GM12878 (cell line): ENCODE data around the gene SAFB. TPM values are rescaled to one million over a fixed set of nuclear protein-coding genes. Genes with fewer than 3 reads are reported as not detected.

ENCODE experiments used
- ATAC-seq: fragments of 200-7000 bp; cut with Tn5 transposase; 3 replicates; pipeline ENCODE4 v1.9.1; 2020; ENCODE audit warnings: mild to moderate bottlenecking, moderate library complexity
- BruUV-seq: library from RNA; stranded (reverse); fragments of 400-500 nt; replicated peaks from 2 replicates; lab custom pipeline; 2021; lab: Mats Ljungman, UMichigan
- CTCF ChIA-PET: fragments of 300-600 bp; sonication (Branson Sonifier 250); formaldehyde crosslinking; extraction: SDS; loops from one replicate; lab custom pipeline; 2021; ENCODE audit warnings: inconsistent platforms; lab: Yijun Ruan, JAX
- POLR2A ChIA-PET: fragments of 350-600 bp; formaldehyde crosslinking; extraction: SDS; loops from one replicate; lab custom pipeline; 2021; ENCODE audit warnings: inconsistent platforms; lab: Charles Lee
- RAD21 ChIA-PET: fragments of 300-600 bp; sonication (Branson Sonifier 250); formaldehyde crosslinking; loops from one replicate; lab custom pipeline; 2023; ENCODE audit warnings: antibody characterized with exemption; ENCODE audit not compliant: unreplicated experiment; lab: Charles Lee
- SMC1A ChIA-PET: fragments of 300-600 bp; sonication (Branson Sonifier 250); formaldehyde crosslinking; loops from one replicate; lab custom pipeline; 2023; ENCODE audit not compliant: unreplicated experiment, uncharacterized antibody; lab: Charles Lee
- DNase-seq: peaks from one replicate; pipeline ENCODE4 v3.0.0-alpha.2; 2011; ENCODE audit warnings: low read depth, low spot score
- FAIRE-seq: peaks from 3 replicates; lab custom pipeline; 2011; peaks lifted over from hg19 to GRCh38; lab: Jason Lieb, UNC
- H2AFZ ChIP-seq: 2 replicates; pipeline ENCODE4 v1.6.0; 2011; ENCODE audit warnings: low read depth, low read length, control low read depth; ENCODE audit not compliant: control insufficient read depth
- H3K27ac ChIP-seq: 2 replicates; pipeline ENCODE4 v1.5.1; 2011; ENCODE audit warnings: control low read depth; ENCODE audit not compliant: control insufficient read depth, insufficient read depth
- H3K27me3 ChIP-seq, 2 experiments: replicated peaks in 1 of 2; 2 replicates each; pipeline versions ENCODE4 v1.6.0 to v1.6.1; 2011; ENCODE audit warnings: low read length in 1 of 2; ENCODE audit not compliant: control insufficient read depth in 2 of 2, insufficient read depth in 2 of 2
- H3K36me3 ChIP-seq, 2 experiments: 2 replicates each; pipeline ENCODE4 v1.5.1; 2011; ENCODE audit warnings: low read length in 1 of 2; ENCODE audit not compliant: control insufficient read depth in 2 of 2, insufficient read depth in 2 of 2
- H3K4me1 ChIP-seq: 2 replicates; pipeline ENCODE4 v1.6.1; 2011; ENCODE audit warnings: mild to moderate bottlenecking, low read length, moderate library complexity, mixed read lengths; ENCODE audit not compliant: control insufficient read depth, insufficient read depth
- H3K4me2 ChIP-seq: 2 replicates; pipeline ENCODE4 v1.6.0; 2011; ENCODE audit warnings: control low read depth; ENCODE audit not compliant: control insufficient read depth, insufficient read depth
- H3K4me3 ChIP-seq: fragments of 200-600 bp; sonication (generic); 2 replicates; pipeline ENCODE4 v1.5.1; 2016
- H3K79me2 ChIP-seq: 2 replicates; pipeline ENCODE4 v1.6.0; 2011; ENCODE audit warnings: low read length; ENCODE audit not compliant: control insufficient read depth, insufficient read depth
- H3K9ac ChIP-seq: 2 replicates; pipeline ENCODE4 v1.8.0; 2011; ENCODE audit warnings: low read length, control low read depth, mixed read lengths; ENCODE audit not compliant: control insufficient read depth, insufficient read depth
- H3K9me3 ChIP-seq: replicated peaks from 3 replicates; pipeline ENCODE4 v1.5.1; 2011; ENCODE audit warnings: mild to moderate bottlenecking, low read length; ENCODE audit not compliant: control insufficient read depth, insufficient read depth
- H4K20me1 ChIP-seq: 2 replicates; pipeline ENCODE4 v1.6.0; 2011; ENCODE audit not compliant: control insufficient read depth, insufficient read depth
- BACH1 ChIP-seq: fragments of 450-650 bp; IDR thresholded peaks from 2 replicates; pipeline ENCODE4 v1.6.1; 2017; ENCODE audit warnings: mild to moderate bottlenecking, borderline replicate concordance
- CEBPZ ChIP-seq: fragments of 150-350 bp; IDR thresholded peaks from 2 replicates; pipeline ENCODE4 v1.6.1; 2016; ENCODE audit warnings: low read depth, low read length
- CREB1 ChIP-seq: IDR thresholded peaks from 2 replicates; pipeline ENCODE4 v1.6.1; 2012; ENCODE audit warnings: low read depth, mild to moderate bottlenecking, inconsistent platforms
- DPF2 ChIP-seq: fragments of 450-650 bp; IDR thresholded peaks from 2 replicates; pipeline ENCODE4 v1.6.1; 2017; ENCODE audit warnings: mild to moderate bottlenecking
- E4F1 ChIP-seq: fragments of 450-650 bp; IDR thresholded peaks from 2 replicates; pipeline ENCODE4 v1.6.1; 2018; ENCODE audit warnings: borderline replicate concordance, mild to moderate bottlenecking; ENCODE audit not compliant: partially characterized antibody
- IKZF2 ChIP-seq, 2 experiments: fragments of 450-650 bp; IDR thresholded peaks; 2 replicates each; pipeline ENCODE4 v1.6.1; 2017; ENCODE audit warnings: mild to moderate bottlenecking in 2 of 2, moderate library complexity in 2 of 2
- KAT2A ChIP-seq: conservative IDR thresholded peaks from 2 replicates; pipeline ENCODE4 v1.6.1; 2011; ENCODE audit warnings: low read depth, low read length; ENCODE audit not compliant: control insufficient read depth
- MLLT1 ChIP-seq: fragments of 450-650 bp; IDR thresholded peaks from 2 replicates; pipeline ENCODE4 v1.6.1; 2016; ENCODE audit warnings: mild to moderate bottlenecking
- NFYA ChIP-seq: IDR thresholded peaks from 2 replicates; pipeline ENCODE4 v1.6.1; 2011; ENCODE audit warnings: low read depth, mild to moderate bottlenecking, low read length, improper control_type of control experiment, borderline replicate concordance
- POLR2A ChIP-seq: IDR thresholded peaks from 2 replicates; pipeline ENCODE4 v1.6.1; 2011; ENCODE audit warnings: low read depth, mild to moderate bottlenecking, low read length
- POLR2AphosphoS2 ChIP-seq: IDR thresholded peaks from 2 replicates; pipeline ENCODE4 v1.6.1; 2011; ENCODE audit warnings: low read depth, mild to moderate bottlenecking, low read length, improper control_type of control experiment, moderate library complexity
- POLR2AphosphoS5 ChIP-seq: IDR thresholded peaks from 2 replicates; pipeline ENCODE4 v1.6.1; 2011; ENCODE audit warnings: mild to moderate bottlenecking, low read length, inconsistent platforms
- RUNX3 ChIP-seq: IDR thresholded peaks from 2 replicates; pipeline ENCODE4 v1.6.1; 2012; ENCODE audit warnings: low read length, inconsistent platforms
- SMARCA5 ChIP-seq: fragments of 450-650 bp; IDR thresholded peaks from 2 replicates; pipeline ENCODE4 v1.6.1; 2017; ENCODE audit warnings: mild to moderate bottlenecking
- SREBF1 ChIP-seq: IDR thresholded peaks from 2 replicates; pipeline ENCODE4 v1.6.1; 2012; ENCODE audit warnings: mild to moderate bottlenecking, low read length
- SREBF2 ChIP-seq: IDR thresholded peaks from 2 replicates; pipeline ENCODE4 v1.6.1; 2012; ENCODE audit warnings: mild to moderate bottlenecking, low read length
- YBX1 ChIP-seq: fragments of 450-650 bp; IDR thresholded peaks from 2 replicates; pipeline ENCODE4 v1.6.1; 2016; ENCODE audit warnings: antibody characterized with exemption
- ZNF622 ChIP-seq: fragments of 450-650 bp; IDR thresholded peaks from 2 replicates; pipeline ENCODE4 v1.6.1; 2017; ENCODE audit warnings: mild to moderate bottlenecking, inconsistent platforms
- WGBS: methylation state at CpG from one replicate; pipeline ENCODE4 v1.1.6; 2016; ENCODE audit warnings: low lambda C conversion rate; ENCODE audit not compliant: insufficient replicate concordance, insufficient coverage; ENCODE audit errors: missing lambda C conversion rate; 5-methylcytosine and 5-hydroxymethylcytosine counted together
- in situ Hi-C: fragments of 300-500 bp; cut with MboI; formaldehyde crosslinking; loops from 9 replicates; pipeline ENCODE4 v1.14.3; 2018; ENCODE audit warnings: mixed read lengths
- intact Hi-C: fragments of 100-400 bp; cut with micrococcal nuclease; formaldehyde crosslinking; loops from one replicate; pipeline ENCODE4 v1.14.2; 2022; ENCODE audit not compliant: unreplicated experiment
- polyA plus RNA-seq, 11 experiments: library from polyadenylated mRNA; depleted of rRNA in 4 of 11; unstranded in 6 of 11; stranded (reverse) in 5 of 11; fragments of >200 nt; fragmentation: Nextera tagmentation in 4 of 11; fragmentation: Illumina TruSeq in 1 of 11; extraction: Ambion mirVana in 4 of 11; extraction: Trizol in 1 of 11; gene quantifications; 1 replicate in 1 of 11; 2 replicates in 10 of 11; pipeline versions ENCODE4 v1.2.1 to v1.2.3, GENCODE V29; 2011 to 2016; ENCODE audit warnings: inconsistent platforms in 2 of 11, missing spikeins in 2 of 11, low read depth in 1 of 11
- total RNA-seq, 4 experiments: library from RNA; depleted of rRNA in 3 of 4; stranded (reverse); fragments of >200 nt in 3 of 4; fragmentation: Illumina TruSeq in 1 of 4; extraction: Trizol in 1 of 4; gene quantifications; 2 replicates each; pipeline versions ENCODE4 v1.2.1 to v1.2.3, GENCODE V29; 2013 to 2021

SAFB gene
- total and polyA plus RNA-seq, 10 of the 15 experiments (the other 5 are each of a cell fraction or from before 2014, with no cell fraction given): 1.6 to 131 (median 61.2) TPM

DNA sequence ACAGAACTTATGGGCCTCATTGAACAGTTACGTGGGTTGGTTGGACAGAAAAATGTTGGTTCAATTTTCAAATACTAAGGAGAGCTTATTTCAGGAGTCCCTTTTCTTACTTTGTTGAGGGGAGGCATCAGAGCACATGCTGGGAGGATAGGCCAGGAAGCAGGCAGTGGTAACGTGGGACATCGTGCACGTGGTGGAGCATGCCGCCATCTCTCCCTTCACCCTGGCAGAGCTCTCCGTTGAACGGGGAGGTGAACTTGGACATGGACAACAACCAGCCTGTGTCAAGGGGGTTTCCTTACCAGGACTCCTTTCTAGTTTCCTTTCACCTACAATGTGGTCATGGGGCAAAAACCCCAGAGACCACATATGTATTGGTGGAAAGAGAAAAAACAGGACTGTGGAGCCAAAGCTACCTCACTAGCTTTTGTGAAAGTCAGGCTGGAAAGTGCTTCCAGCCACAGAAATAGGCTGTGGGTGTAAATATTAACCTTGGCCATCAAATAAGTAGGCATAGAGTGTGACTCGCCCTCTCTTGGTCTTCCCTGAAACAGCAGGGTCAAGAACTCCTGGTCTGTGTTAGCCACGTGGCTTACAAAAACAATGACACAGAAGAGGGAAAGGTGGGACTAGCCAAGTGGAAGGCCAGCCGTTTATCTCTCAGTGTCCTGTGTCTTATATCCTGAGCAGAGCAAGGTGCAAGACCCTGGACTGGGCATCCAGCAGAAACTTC lies 43.1 kb downstream of the SAFB start:
- intact Hi-C loops: no loop called here
- no peaks in the 10 kb centered on the region for H3K27me3 ChIP-seq
- H3K27ac ChIP-seq: no peak overlapping the region
- H2AFZ ChIP-seq: no peak overlapping the region
- DNase-seq: peak; percentile 20
- in situ Hi-C loops: no loop called here
- H4K20me1 ChIP-seq: no peaks in the 10 kb centered on the region; the same call in 1 of the 2 replicates
- FAIRE-seq: no peak
- no peaks in the 10 kb centered on the region for H3K79me2 ChIP-seq
- H3K36me3 ChIP-seq: peaks cover 32 to 56% of the 10 kb centered on the region in 2 experiments
- H3K4me3 ChIP-seq: no peak overlapping the region
- H3K9ac ChIP-seq: no peak overlapping the region
- H3K4me2 ChIP-seq: no peak overlapping the region
- ChIA-PET SMC1A (interaction anchor here (0.7 to 1.2 kb wide), 2 partner anchors 9 to 45 kb away, joined by 3 read pairs; no protein-coding TSS in a partner anchor), POLR2A (no interaction called here), CTCF (interaction anchor here (0.6 to 1.7 kb wide), 4 partner anchors 11 to 129 kb away, joined by 3 read pairs; no protein-coding TSS in a partner anchor), RAD21 (no interaction called here)
- H3K9me3 ChIP-seq: no peaks in the 10 kb centered on the region
- peak; percentile 82 for ATAC-seq
- H3K4me1 ChIP-seq: peaks cover 3% of the 10 kb centered on the region; the same call in 1 of the 2 replicates
- BruUV-seq: no TSS peak
- 61% methylated on average over 10 of the region's 10 CpGs for WGBS
- TF ChIP-seq E4F1 (no peak), SREBF2 (no peak), POLR2AphosphoS5 (no peak), CREB1 (no peak), RUNX3 (peak; percentile 70), SMARCA5 (no peak), KAT2A (no peak), NFYA (no peak), SREBF1 (no peak), BACH1 (no peak), POLR2A (peak; percentile 25; the same call in 1 of the 2 replicates), CEBPZ (no peak), MLLT1 (no peak), POLR2AphosphoS2 (no peak), IKZF2 (IDR thresholded peaks at IDR 0.05) (peak; percentile 41 to 45; a peak in 3 of 4 replicates), YBX1 (no peak), ZNF622 (no peak), DPF2 (0 out of 2 replicates have a peak, but pooled peaks have one; percentile 27)
